Adrenal gland (tissue), 12 donors: ENCODE measurements around the gene ST3GAL3. TPM values are rescaled to one million over a fixed set of nuclear protein-coding genes. Genes with fewer than 3 reads are reported as not detected.

Experiments used
- DNase-seq, 7 donors: peaks; one replicate each; pipeline ENCODE4 v3.0.0-alpha.2; 2019 to 2020
- H3K27ac ChIP-seq, 5 donors: fragments of 200-600 bp; sonication (generic) in 4 of 5; 1 replicate in 3 of 5; 2 replicates in 2 of 5; pipeline versions ENCODE4 v1.5.1 to v1.8.0; 2016 to 2020; ENCODE audit warnings: mild to moderate bottlenecking in 1 of 5
- H3K27me3 ChIP-seq: fragments of 200-600 bp; 2 replicates; pipeline ENCODE4 v1.8.0; 2021
- H3K36me3 ChIP-seq, 2 donors: fragments of 200-600 bp; replicated peaks in 1 of 2; 1 replicate in 1 of 2; 2 replicates in 1 of 2; pipeline versions ENCODE4 v1.5.1 to v1.8.0; 2018 to 2022
- H3K4me1 ChIP-seq, 2 donors: fragments of 200-600 bp; replicated peaks in 1 of 2; 1 replicate in 1 of 2; 2 replicates in 1 of 2; pipeline versions ENCODE4 v1.5.1 to v1.8.0; 2018 to 2021
- H3K4me3 ChIP-seq, 4 donors: fragments of 200-600 bp; sonication (generic) in 3 of 4; one replicate each; pipeline ENCODE4 v1.5.1; 2016 to 2018
- H3K9me3 ChIP-seq, 3 donors: fragments of 200-600 bp; sonication (generic) in 1 of 3; replicated peaks in 1 of 3; 1 replicate in 2 of 3; 2 replicates in 1 of 3; pipeline versions ENCODE4 v1.5.1 to v1.8.0; 2016 to 2021
- CTCF ChIP-seq, 6 experiments: fragments of 450-650 bp in 4 of 6; fragments of 200-600 bp in 2 of 6; sonication (generic) in 1 of 6; IDR thresholded peaks; 1 replicate in 5 of 6; 2 replicates in 1 of 6; pipeline versions ENCODE4 v1.5.1 to v1.8.0; 2016 to 2021; ENCODE audit warnings: antibody characterized with exemption in 6 of 6, mild to moderate bottlenecking in 2 of 6, moderate library complexity in 1 of 6
- POLR2A ChIP-seq, 2 donors: fragments of 450-650 bp; IDR thresholded peaks; one replicate each; pipeline ENCODE4 v1.6.1; 2017; ENCODE audit warnings: antibody characterized with exemption in 2 of 2, mild to moderate bottlenecking in 2 of 2, moderate library complexity in 1 of 2
- WGBS, 4 donors: extraction: QIAGEN DNeasy Blood & Tissue Kit in 2 of 4; methylation state at CpG; one replicate each; pipeline versions ENCODE4 v1.1.5 to v1.1.7; 2013 to 2017; 5-methylcytosine and 5-hydroxymethylcytosine counted together
- intact Hi-C, 2 donors: fragments of 100-400 bp; cut with DNase I; formaldehyde crosslinking; loops; one replicate each; pipeline versions ENCODE4 v1.14.1 to v1.15.0; 2022 to 2023
- polyA plus RNA-seq, 3 donors: library from polyadenylated mRNA; stranded (reverse); fragments of 200-250 nt in 2 of 3; fragments of 350-450 nt in 1 of 3; fragmentation: Illumina TruSeq in 1 of 3; extraction: RNeasy Lipid Tissue Mini Kit (QIAGEN cat#74804) in 1 of 3; gene quantifications; one replicate each; pipeline ENCODE4 v1.2.3, GENCODE V29; 2013 to 2014
- total RNA-seq, 9 donors: library from RNA; depleted of rRNA in 4 of 9; stranded (reverse); fragments of >200 nt in 4 of 9; fragments of 120-200 nt in 1 of 9; fragmentation: NEBNext Ultra II Directional in 1 of 9; extraction: Animal tissue kit (Norgen Biotek cat#: 25700) in 1 of 9; gene quantifications; one replicate each; pipeline versions ENCODE4 v1.1.0 to v1.2.4, GENCODE V29; 2013 to 2023
- donor health status: healthy with polysubstance abuse.
- donor health status: Bipolar disorder and iron deficiency.
- donor health status: DM: yes; HTN: yes; CAD: no.
- donor health status: DM: no; HTN: no; CAD: no.
- donor health status: DM: no; HTN: no; CAD: no.
- donor health status: DM: yes; HTN: yes; CAD: no.

ST3GAL3 gene
- total and polyA plus RNA-seq, 12 donors = 15.6 to 47.5 (median 27.7) TPM

- Histone ChIP-seq H3K36me3 (no peaks in the 10 kb centered on the region), H3K9me3 (no peaks in the 10 kb centered on the region), H3K27me3 (no peaks in the 10 kb centered on the region), H3K27ac (no peak overlapping the region), H3K4me1 (no peaks in the 10 kb centered on the region), H3K4me3 (no peak overlapping the region)
- DNase-seq = no peak
- intact Hi-C loops = no loop called here
- 75 to 93% (median 79%) methylated on average over 3 to 4 of the region's 4 CpGs for WGBS, 4 donors
- no peak for TF ChIP-seq CTCF (IDR thresholded peaks at IDR 0.05)
- no peak for TF ChIP-seq POLR2A (IDR thresholded peaks at IDR 0.05)
Observed at GRCh38 chr1:43799656-43800635, 92.6 kb downstream of the ST3GAL3 start.

- TF ChIP-seq CTCF (IDR thresholded peaks at IDR 0.05) (no peak), POLR2A (IDR thresholded peaks at IDR 0.05) (no peak)
- no peak for DNase-seq
- Histone ChIP-seq H3K4me1 (no peaks in the 10 kb centered on the region), H3K36me3 (no peaks in the 10 kb centered on the region), H3K4me3 (no peak overlapping the region), H3K27ac (no peak overlapping the region), H3K9me3 (no peaks in the 10 kb centered on the region), H3K27me3 (no peaks in the 10 kb centered on the region)
- WGBS, 4 donors = 92 to 96% (median 95%) methylated on average over 3 of the region's 3 CpGs
- intact Hi-C loops = no loop called here
Observed at GRCh38 chr1:43800771-43801170, 93.4 kb downstream of the ST3GAL3 start.

GRCh38 chr1:43801203-43801602 lies 93.9 kb downstream of the ST3GAL3 start:
- DNase-seq = no peak
- TF ChIP-seq POLR2A (IDR thresholded peaks at IDR 0.05) (no peak), CTCF (IDR thresholded peaks at IDR 0.05) (no peak)
- no peaks in the 10 kb centered on the region for H3K27me3 ChIP-seq
- no peak overlapping the region for H3K4me3 ChIP-seq
- H3K4me1 ChIP-seq = no peaks in the 10 kb centered on the region
- H3K9me3 ChIP-seq = no peaks in the 10 kb centered on the region
- intact Hi-C loops = no loop called here
- no peaks in the 10 kb centered on the region for H3K36me3 ChIP-seq
- no peak overlapping the region for H3K27ac ChIP-seq
- WGBS, 4 donors = 73 to 78% (median 76%) methylated on average over 3 of the region's 3 CpGs

GRCh38 chr1:43802356-43802980 lies 95.1 kb downstream of the ST3GAL3 start:
- H3K36me3 ChIP-seq = no peaks in the 10 kb centered on the region
- intact Hi-C loops = no loop called here
- no peaks in the 10 kb centered on the region for H3K27me3 ChIP-seq
- TF ChIP-seq POLR2A (IDR thresholded peaks at IDR 0.05) (no peak), CTCF (IDR thresholded peaks at IDR 0.05) (no peak)
- WGBS, 4 donors = 95 to 98% (median 96%) methylated on average over 4 of the region's 4 CpGs
- no peak for DNase-seq
- no peaks in the 10 kb centered on the region for H3K9me3 ChIP-seq
- no peak overlapping the region for H3K4me3 ChIP-seq
- no peaks in the 10 kb centered on the region for H3K4me1 ChIP-seq
- H3K27ac ChIP-seq = no peak overlapping the region
